Activated T-cell treated with anti-CD3 and anti-CD28 coated beads, Interleukin-2, amount 50 U/mL, for 72 hours (primary cell): Measurements from ENCODE around the gene CADM1. TPM values are rescaled to one million over a fixed set of nuclear protein-coding genes. Genes with fewer than 3 reads are reported as not detected.

ENCODE experiments used
- ATAC-seq, 2 donors: fragments of 150-1000 bp; cut with Tn5 transposase; replicated peaks in 1 of 2; 2 replicates each; pipeline ENCODE4 v1.10.0; 2021; ENCODE audit warnings: moderate library complexity in 2 of 2, mild to moderate bottlenecking in 1 of 2
- DNase-seq, 2 donors: peaks; one replicate each; pipeline ENCODE4 v3.0.0; 2021 to 2022; ENCODE audit warnings: mixed read lengths in 1 of 2
- H3K27ac Mint-ChIP-seq: one replicate; pipeline ENCODE4 v1.8.0; 2022; ENCODE audit warnings: mild to moderate bottlenecking, moderate library complexity, mixed read lengths
- H3K27me3 Mint-ChIP-seq: one replicate; pipeline ENCODE4 v1.8.0; 2022; ENCODE audit warnings: low read depth, mixed read lengths
- H3K36me3 Mint-ChIP-seq, 2 donors: one replicate each; pipeline ENCODE4 v1.8.0; 2022; ENCODE audit warnings: mixed read lengths in 2 of 2, mild to moderate bottlenecking in 1 of 2; ENCODE audit not compliant: insufficient read depth in 2 of 2
- H3K4me1 Mint-ChIP-seq: one replicate; pipeline ENCODE4 v1.8.0; 2022; ENCODE audit warnings: low read depth, mixed read lengths
- H3K4me3 Mint-ChIP-seq, 2 donors: one replicate each; pipeline ENCODE4 v1.8.0; 2022; ENCODE audit warnings: mild to moderate bottlenecking in 2 of 2, mixed read lengths in 2 of 2, moderate library complexity in 2 of 2
- H3K9me3 Mint-ChIP-seq, 2 donors: one replicate each; pipeline ENCODE4 v1.8.0; 2022; ENCODE audit warnings: mixed read lengths in 2 of 2
- total RNA-seq, 2 donors: library from RNA; stranded (reverse); gene quantifications; one replicate each; pipeline ENCODE4 v1.2.3, GENCODE V29; 2022

Gene CADM1
- total RNA-seq, 2 donors from 2014 or later: 1.7 to 2.1 TPM

- no peak overlapping the region for H3K27ac Mint-ChIP-seq
- DNase-seq: no peak
Measured at GRCh38 chr11:115267238-115267781, 236.9 kb downstream of the CADM1 start.

GRCh38 chr11:115266066-115266639, 238.1 kb downstream of the CADM1 start:
- Mint-ChIP-seq H3K27ac (no peak overlapping the region), H3K4me1 (no peaks in the 10 kb centered on the region), H3K9me3 (no peaks in the 10 kb centered on the region), H3K4me3 (no peak overlapping the region), H3K36me3 (no peaks in the 10 kb centered on the region), H3K27me3 (no peaks in the 10 kb centered on the region)
- ATAC-seq (no peak), DNase-seq (no peak)

More at GRCh38 chr11:115267238-115267781, 236.9 kb downstream of the CADM1 start:
- H3K4me3 Mint-ChIP-seq: no peak overlapping the region
- no peaks in the 10 kb centered on the region for H3K36me3 Mint-ChIP-seq
- ATAC-seq: no peak
- H3K9me3 Mint-ChIP-seq: no peaks in the 10 kb centered on the region
- no peaks in the 10 kb centered on the region for H3K27me3 Mint-ChIP-seq
- H3K4me1 Mint-ChIP-seq: no peaks in the 10 kb centered on the region

- Mint-ChIP-seq H3K27me3 (no peaks in the 10 kb centered on the region), H3K27ac (no peak overlapping the region), H3K4me1 (no peaks in the 10 kb centered on the region), H3K4me3 (no peak overlapping the region), H3K9me3 (no peaks in the 10 kb centered on the region), H3K36me3 (no peaks in the 10 kb centered on the region)
- ATAC-seq (no peak), DNase-seq (no peak)
Measured at GRCh38 chr11:115263799-115264656, 240.2 kb downstream of the CADM1 start.

- DNase-seq: no peak
- no peak overlapping the region for H3K27ac Mint-ChIP-seq
- peaks cover 11% of the 10 kb centered on the region for H3K27me3 Mint-ChIP-seq
- H3K4me3 Mint-ChIP-seq: no peak overlapping the region
- H3K36me3 Mint-ChIP-seq: no peaks in the 10 kb centered on the region
- ATAC-seq: no peak
- peaks cover 4% of the 10 kb centered on the region for H3K4me1 Mint-ChIP-seq
- no peaks in the 10 kb centered on the region for H3K9me3 Mint-ChIP-seq
Measured at GRCh38 chr11:115258216-115258615, 246.0 kb downstream of the CADM1 start.

GRCh38 chr11:115257678-115258077, 246.5 kb downstream of the CADM1 start:
- H3K27me3 Mint-ChIP-seq: peaks cover 11% of the 10 kb centered on the region
- H3K27ac Mint-ChIP-seq: no peak overlapping the region
- ATAC-seq: no peak
- no peak overlapping the region for H3K4me3 Mint-ChIP-seq
- no peak for DNase-seq
- H3K4me1 Mint-ChIP-seq: peaks cover 4% of the 10 kb centered on the region
- no peaks in the 10 kb centered on the region for H3K36me3 Mint-ChIP-seq
- H3K9me3 Mint-ChIP-seq: no peaks in the 10 kb centered on the region

GRCh38 chr11:115257270-115257669, 246.9 kb downstream of the CADM1 start:
- ATAC-seq (no peak), DNase-seq (no peak)
- Mint-ChIP-seq H3K27ac (no peak overlapping the region), H3K36me3 (no peaks in the 10 kb centered on the region), H3K4me1 (peaks cover 4% of the 10 kb centered on the region), H3K9me3 (no peaks in the 10 kb centered on the region), H3K4me3 (no peak overlapping the region), H3K27me3 (peaks cover 11% of the 10 kb centered on the region)

- peaks cover 4% of the 10 kb centered on the region for H3K4me1 Mint-ChIP-seq
- peak overlapping the region in 1 of 2 donors; percentile 25 for H3K4me3 Mint-ChIP-seq
- DNase-seq: no peak
- peak in 1 of 2 donors; percentile 62 for ATAC-seq
- H3K27ac Mint-ChIP-seq: no peak overlapping the region
- H3K27me3 Mint-ChIP-seq: peaks cover 11% of the 10 kb centered on the region
- no peaks in the 10 kb centered on the region for H3K9me3 Mint-ChIP-seq
- no peaks in the 10 kb centered on the region for H3K36me3 Mint-ChIP-seq
Measured at GRCh38 chr11:115256397-115257197, 247.6 kb downstream of the CADM1 start.

- Mint-ChIP-seq H3K9me3 (no peaks in the 10 kb centered on the region), H3K36me3 (no peaks in the 10 kb centered on the region), H3K27me3 (peaks cover 17% of the 10 kb centered on the region), H3K4me3 (no peak overlapping the region), H3K4me1 (peaks cover 4% of the 10 kb centered on the region), H3K27ac (peak overlapping the region; percentile 22)
- ATAC-seq: no peak
- DNase-seq: no peak
Measured at GRCh38 chr11:115255006-115255762, 249.0 kb downstream of the CADM1 start.

- Mint-ChIP-seq H3K9me3 (no peaks in the 10 kb centered on the region), H3K4me1 (peaks cover 3% of the 10 kb centered on the region), H3K36me3 (no peaks in the 10 kb centered on the region), H3K27me3 (peaks cover 17% of the 10 kb centered on the region), H3K27ac (no peak overlapping the region), H3K4me3 (no peak overlapping the region)
- DNase-seq (no peak), ATAC-seq (no peak)
Measured at GRCh38 chr11:115251126-115251525, 253.1 kb downstream of the CADM1 start.

- DNase-seq: no peak
- Mint-ChIP-seq H3K4me1 (no peaks in the 10 kb centered on the region), H3K27ac (no peak overlapping the region), H3K27me3 (peaks cover 6% of the 10 kb centered on the region), H3K36me3 (no peaks in the 10 kb centered on the region), H3K4me3 (no peak overlapping the region), H3K9me3 (no peaks in the 10 kb centered on the region)
- ATAC-seq: no peak
Measured at GRCh38 chr11:115249061-115249578, 255.1 kb downstream of the CADM1 start.

GRCh38 chr11:115247953-115248352, 256.3 kb downstream of the CADM1 start:
- no peak for ATAC-seq
- H3K27me3 Mint-ChIP-seq: peaks cover 6% of the 10 kb centered on the region
- H3K9me3 Mint-ChIP-seq: no peaks in the 10 kb centered on the region
- H3K4me3 Mint-ChIP-seq: no peak overlapping the region
- H3K4me1 Mint-ChIP-seq: no peaks in the 10 kb centered on the region
- H3K27ac Mint-ChIP-seq: no peak overlapping the region
- DNase-seq: no peak
- H3K36me3 Mint-ChIP-seq: no peaks in the 10 kb centered on the region

- no peak overlapping the region for H3K4me3 Mint-ChIP-seq
Measured at GRCh38 chr11:115247361-115247760, 256.9 kb downstream of the CADM1 start.

More at GRCh38 chr11:115247361-115247760, 256.9 kb downstream of the CADM1 start:
- no peak for ATAC-seq
- no peaks in the 10 kb centered on the region for H3K9me3 Mint-ChIP-seq
- H3K36me3 Mint-ChIP-seq: no peaks in the 10 kb centered on the region
- H3K27ac Mint-ChIP-seq: no peak overlapping the region
- peaks cover 6% of the 10 kb centered on the region for H3K27me3 Mint-ChIP-seq
- DNase-seq: no peak
- no peaks in the 10 kb centered on the region for H3K4me1 Mint-ChIP-seq
